Urinary bladder (tissue), 4 donors: ENCODE measurements around the gene PHACTR1. TPM values are rescaled to one million over a fixed set of nuclear protein-coding genes. Genes with fewer than 3 reads are reported as not detected.

Experiments
- DNase-seq: peaks from one replicate; pipeline ENCODE4 v3.0.0-alpha.2; 2015; ENCODE audit errors: extremely low spot score
- H3K27ac ChIP-seq: one replicate; pipeline ENCODE4 v1.5.1; 2013; ENCODE audit warnings: low read depth, mild to moderate bottlenecking, moderate library complexity
- H3K36me3 ChIP-seq: one replicate; pipeline ENCODE4 v1.6.1; 2013; ENCODE audit warnings: mild to moderate bottlenecking, moderate library complexity; ENCODE audit not compliant: insufficient read depth
- H3K4me1 ChIP-seq: one replicate; pipeline ENCODE4 v1.6.1; 2013; ENCODE audit warnings: mild to moderate bottlenecking, moderate library complexity; ENCODE audit not compliant: insufficient read depth
- H3K4me3 ChIP-seq: one replicate; pipeline ENCODE4 v1.5.1; 2013; ENCODE audit warnings: low read depth, low read length
- WGBS: extraction: QIAGEN DNeasy Blood & Tissue Kit; methylation state at CpG from one replicate; pipeline ENCODE4 v1.1.7; 2013; 5-methylcytosine and 5-hydroxymethylcytosine counted together
- polyA plus RNA-seq: library from polyadenylated mRNA; stranded (reverse); fragments of 200-250 nt; gene quantifications from one replicate; pipeline ENCODE4 v1.2.3, GENCODE V29; 2013
- total RNA-seq: library from RNA; depleted of rRNA; stranded (reverse); fragments of >200 nt; gene quantifications from one replicate; pipeline ENCODE4 v1.2.3, GENCODE V29; 2014
- donor health status: healthy with polysubstance abuse.
- donor health status: healthy.

Gene PHACTR1
- total and polyA plus RNA-seq, 2 donors: 3.3 to 4.3 TPM

DNA sequence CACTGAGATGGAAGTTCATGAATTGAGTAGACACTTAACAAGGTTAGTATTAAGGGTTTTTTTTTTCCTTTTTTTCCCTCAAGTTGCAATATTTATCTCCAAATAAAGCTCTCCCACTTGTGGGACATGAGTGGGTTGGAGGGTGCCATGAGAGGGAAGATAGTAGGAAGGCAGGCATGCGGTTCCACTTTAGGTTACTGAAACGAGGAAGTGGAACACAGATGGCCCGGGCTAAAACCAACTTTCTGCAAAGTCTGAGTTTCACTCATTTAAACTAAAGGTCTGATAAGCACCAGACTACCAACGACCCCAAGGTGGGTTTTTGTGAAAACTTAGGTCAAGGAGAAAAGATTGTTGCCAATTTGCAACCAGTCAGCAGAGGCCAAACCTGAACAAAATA is 569.6 kb downstream of the PHACTR1 start:
- Histone ChIP-seq H3K36me3 (no peaks in the 10 kb centered on the region), H3K27ac (no peak overlapping the region), H3K4me3 (no peak overlapping the region), H3K4me1 (no peaks in the 10 kb centered on the region)
- no peak for DNase-seq
- 89% methylated on average over 4 of the region's 4 CpGs for WGBS

DNA sequence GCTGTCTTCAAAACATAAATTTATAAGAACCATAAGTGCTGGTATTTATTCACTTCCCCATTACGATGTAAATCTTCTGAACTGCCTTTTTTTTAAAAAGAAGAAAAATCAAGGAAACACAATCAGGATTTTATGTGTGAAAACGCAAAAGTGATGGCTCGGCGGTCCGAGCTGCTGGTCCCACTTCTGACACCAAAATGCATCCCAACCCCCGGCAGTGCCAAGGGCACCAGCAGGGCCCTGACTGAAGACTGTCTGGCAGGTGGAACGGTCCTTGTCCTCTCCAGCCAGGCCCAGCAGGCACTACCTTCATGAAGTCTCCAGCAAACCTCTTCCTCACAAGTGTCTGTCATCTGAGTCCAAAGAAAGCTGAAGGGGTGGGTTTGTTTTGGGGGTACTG is 570.5 kb downstream of the PHACTR1 start:
- no peak for DNase-seq
- Histone ChIP-seq H3K4me3 (no peak overlapping the region), H3K36me3 (no peaks in the 10 kb centered on the region), H3K4me1 (no peaks in the 10 kb centered on the region), H3K27ac (no peak overlapping the region)
- WGBS: 90% methylated on average over 7 of the region's 7 CpGs

DNA sequence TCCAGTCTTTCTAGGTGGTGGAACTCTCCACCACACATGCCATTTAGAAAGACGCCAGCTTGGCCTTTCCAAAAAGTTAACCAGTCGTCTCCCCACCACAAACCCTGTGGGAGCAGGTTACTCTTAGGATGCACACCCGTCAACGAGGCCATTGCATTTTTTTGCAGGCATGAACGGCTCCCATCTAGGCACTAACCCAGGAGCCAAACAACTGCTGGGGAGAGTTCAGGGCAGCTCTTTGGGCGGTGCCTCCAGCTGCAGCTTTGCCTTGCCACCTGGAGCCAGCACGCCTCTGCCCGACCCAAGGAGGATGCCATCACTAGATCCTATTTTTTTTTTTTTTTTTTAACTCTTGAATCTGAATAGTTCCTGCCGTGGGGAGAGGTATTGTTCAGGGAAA is 571.9 kb downstream of the PHACTR1 start:
- Histone ChIP-seq H3K4me3 (no peak overlapping the region), H3K4me1 (no peaks in the 10 kb centered on the region), H3K36me3 (no peaks in the 10 kb centered on the region), H3K27ac (no peak overlapping the region)
- WGBS: 90% methylated on average over 9 of the region's 9 CpGs
- DNase-seq: no peak

DNA sequence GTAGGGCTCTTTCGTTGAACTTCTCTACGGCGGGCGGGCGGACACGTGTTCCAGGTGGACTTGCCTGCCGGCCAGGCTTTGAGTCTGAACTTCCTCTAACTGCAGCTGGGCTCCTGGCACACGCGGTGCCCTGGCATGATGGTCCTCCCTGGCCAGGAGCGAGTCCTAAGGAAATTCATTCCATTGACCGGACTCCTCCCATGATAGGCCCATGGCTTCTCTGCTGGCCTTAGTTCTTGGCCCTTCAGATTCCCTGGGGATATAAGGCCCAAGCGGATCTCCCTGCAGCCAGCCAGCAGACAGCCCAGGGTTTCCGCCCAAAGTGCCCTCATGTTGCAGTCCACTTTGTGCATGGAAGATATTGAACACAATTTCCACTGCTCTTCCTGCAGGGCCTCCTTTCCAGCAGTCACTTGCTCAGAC is 572.4 kb downstream of the PHACTR1 start:
- H3K36me3 ChIP-seq: peaks cover 3% of the 10 kb centered on the region
- WGBS: 96% methylated on average over 13 of the region's 13 CpGs
- no peak for DNase-seq
- no peak overlapping the region for H3K27ac ChIP-seq
- no peaks in the 10 kb centered on the region for H3K4me1 ChIP-seq
- no peak overlapping the region for H3K4me3 ChIP-seq

DNA sequence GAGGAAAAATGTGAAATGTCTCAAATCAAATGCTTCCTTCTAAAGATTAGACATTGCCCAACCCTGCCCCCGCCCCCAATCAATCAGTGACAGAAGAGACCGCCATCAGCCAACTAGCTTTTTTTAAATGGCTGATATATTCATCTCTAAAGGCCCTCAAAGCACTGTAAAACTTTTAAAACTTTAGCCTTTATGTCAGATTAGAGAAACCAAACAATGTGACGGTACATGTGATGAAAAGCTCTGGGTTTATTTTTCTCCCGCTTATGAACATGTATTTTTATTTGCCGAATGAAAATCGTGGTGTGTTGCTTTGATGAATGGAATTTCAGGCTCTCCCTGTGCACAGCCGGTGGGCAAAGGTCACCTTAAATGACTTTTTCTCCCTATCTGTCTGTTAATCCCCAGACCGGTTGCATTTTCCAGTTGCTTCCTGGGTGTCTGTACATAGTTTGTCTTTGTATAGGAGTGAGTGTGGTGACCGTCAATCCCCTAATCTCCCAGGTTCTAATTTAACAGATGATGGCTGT is 573.3 kb downstream of the PHACTR1 start:
- 66% methylated on average over 9 of the region's 9 CpGs for WGBS
- DNase-seq: no peak
- no peak overlapping the region for H3K27ac ChIP-seq
- H3K36me3 ChIP-seq: peaks cover 4% of the 10 kb centered on the region
- H3K4me1 ChIP-seq: no peaks in the 10 kb centered on the region
- H3K4me3 ChIP-seq: no peak overlapping the region

DNA sequence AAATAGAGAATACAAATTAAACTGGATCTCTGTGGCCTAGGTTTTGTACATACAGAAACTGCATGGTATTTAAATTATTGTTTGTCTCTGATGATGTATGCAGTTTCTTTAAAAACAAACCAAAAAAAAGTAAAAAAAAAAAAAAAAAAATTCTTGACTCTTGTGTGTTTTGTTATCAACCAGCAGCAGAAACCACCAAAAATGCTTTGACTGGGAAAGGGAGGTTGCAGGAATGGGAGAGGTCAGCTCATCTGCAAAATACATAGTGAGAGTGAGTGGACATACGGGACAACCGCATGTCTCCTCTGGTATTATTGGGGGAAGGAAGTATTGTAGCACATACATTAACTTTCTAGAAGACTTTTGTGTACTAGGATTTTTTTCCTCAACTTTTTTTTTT is 573.8 kb downstream of the PHACTR1 start:
- no peak for DNase-seq
- Histone ChIP-seq H3K27ac (no peak overlapping the region), H3K4me3 (no peak overlapping the region), H3K36me3 (peaks cover 4% of the 10 kb centered on the region), H3K4me1 (no peaks in the 10 kb centered on the region)
- WGBS: over 99% methylated on average over 2 of the region's 2 CpGs

DNA sequence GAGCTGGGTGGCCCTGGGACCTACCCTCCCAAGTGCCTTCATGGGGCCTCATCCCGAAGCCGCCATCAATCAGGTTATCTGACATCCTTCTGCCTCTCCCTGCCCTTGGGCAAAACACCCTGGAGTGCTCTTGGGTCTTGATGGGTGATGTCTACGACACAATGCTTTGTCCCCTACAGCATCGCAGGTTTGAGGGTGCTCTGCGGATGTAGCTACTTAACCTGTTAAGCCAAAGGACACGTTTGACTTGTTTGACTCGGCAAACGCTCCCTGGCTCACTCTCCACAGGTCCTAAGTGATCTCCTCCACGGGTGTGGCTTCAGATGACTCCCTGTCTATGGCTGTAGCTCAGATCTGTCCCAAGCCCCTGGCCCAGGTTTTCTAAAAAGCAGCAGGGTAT is 576.2 kb downstream of the PHACTR1 start:
- no peaks in the 10 kb centered on the region for H3K4me1 ChIP-seq
- WGBS: 93% methylated on average over 9 of the region's 9 CpGs
- no peak for DNase-seq
- H3K4me3 ChIP-seq: no peak overlapping the region
- H3K36me3 ChIP-seq: peaks cover 4% of the 10 kb centered on the region
- H3K27ac ChIP-seq: no peak overlapping the region

DNA sequence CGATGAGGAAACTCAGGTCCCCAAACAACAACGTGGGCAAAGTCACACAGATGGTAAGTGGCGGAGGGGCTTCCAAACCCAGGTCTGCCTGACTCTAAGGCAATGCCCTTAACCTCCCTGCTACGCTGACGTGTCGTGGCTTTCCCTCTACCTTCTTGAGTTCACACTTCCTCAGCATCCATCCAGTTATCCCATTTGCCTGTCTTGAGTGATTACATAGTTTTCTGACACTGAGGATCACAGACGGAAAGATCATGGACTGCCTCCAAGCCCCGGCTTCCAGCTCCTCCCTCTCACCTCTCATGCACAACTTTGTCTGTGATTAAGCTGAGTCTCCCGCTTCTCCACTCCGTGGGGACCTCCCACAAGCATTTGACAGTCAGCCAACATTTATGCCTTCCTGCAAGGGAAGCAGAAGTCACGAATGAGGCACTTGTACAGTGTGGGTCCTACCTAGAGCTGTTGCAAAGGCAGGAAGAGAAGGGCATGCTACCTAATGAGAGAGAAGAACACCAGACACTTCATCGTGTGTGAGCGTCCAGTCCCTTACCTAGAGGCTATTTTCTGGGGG is 578.0 kb downstream of the PHACTR1 start:
- 79% methylated on average over 13 of the region's 13 CpGs for WGBS
- Histone ChIP-seq H3K27ac (no peak overlapping the region), H3K36me3 (peaks cover 4% of the 10 kb centered on the region), H3K4me3 (no peak overlapping the region), H3K4me1 (no peaks in the 10 kb centered on the region)
- DNase-seq: no peak

DNA sequence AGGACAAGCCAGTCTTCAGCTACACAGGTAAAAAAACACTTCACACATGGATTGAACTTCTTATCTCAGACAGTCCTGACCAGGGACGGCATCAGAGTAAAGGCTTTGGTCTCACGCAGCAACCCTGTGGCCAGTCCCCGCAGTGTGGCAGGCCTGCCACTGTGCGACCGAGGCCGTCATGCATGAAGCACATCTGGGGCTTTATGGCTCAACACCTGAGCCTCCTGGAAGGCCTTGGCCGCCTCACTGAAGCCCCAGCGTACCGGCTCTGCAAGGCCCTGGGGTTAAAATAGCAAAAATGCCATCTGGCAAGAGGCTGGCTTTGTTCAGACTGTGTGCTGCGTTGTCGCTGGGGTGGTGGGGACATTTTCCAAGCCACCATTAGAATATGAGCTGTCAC is 579.0 kb downstream of the PHACTR1 start:
- 96% methylated on average over 11 of the region's 11 CpGs for WGBS

DNA sequence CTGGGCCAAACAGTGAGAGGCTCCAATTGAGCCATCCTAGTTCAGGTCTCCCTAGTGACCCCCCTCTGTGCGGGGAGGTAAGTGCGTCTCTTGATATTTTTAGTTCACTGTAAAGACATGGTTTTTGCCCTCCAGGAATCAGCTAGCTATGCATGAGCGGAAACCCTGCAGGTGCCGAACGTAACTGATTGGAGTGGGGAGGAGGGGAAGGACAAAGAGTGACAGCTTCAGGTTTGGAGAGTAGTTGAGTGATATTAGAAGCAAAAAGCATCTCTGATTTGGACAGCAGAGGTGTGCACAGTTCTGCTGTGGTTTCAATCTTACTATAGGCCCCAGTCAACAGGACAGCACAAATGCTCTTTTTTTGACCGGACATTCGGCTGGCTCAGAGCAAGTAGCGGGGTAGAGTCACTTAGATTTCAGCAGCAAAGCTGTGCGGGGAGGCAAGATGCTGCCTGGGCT is 580.0 kb downstream of the PHACTR1 start:
- Histone ChIP-seq H3K36me3 (peaks cover 7% of the 10 kb centered on the region), H3K4me3 (no peak overlapping the region), H3K4me1 (no peaks in the 10 kb centered on the region), H3K27ac (no peak overlapping the region)
- 94% methylated on average over 9 of the region's 9 CpGs for WGBS
- DNase-seq: no peak

More for the DNA sequence above, 579.0 kb downstream of the PHACTR1 start:
- no peak overlapping the region for H3K27ac ChIP-seq
- no peaks in the 10 kb centered on the region for H3K4me1 ChIP-seq
- H3K36me3 ChIP-seq: peaks cover 4% of the 10 kb centered on the region
- DNase-seq: no peak
- H3K4me3 ChIP-seq: no peak overlapping the region

DNA sequence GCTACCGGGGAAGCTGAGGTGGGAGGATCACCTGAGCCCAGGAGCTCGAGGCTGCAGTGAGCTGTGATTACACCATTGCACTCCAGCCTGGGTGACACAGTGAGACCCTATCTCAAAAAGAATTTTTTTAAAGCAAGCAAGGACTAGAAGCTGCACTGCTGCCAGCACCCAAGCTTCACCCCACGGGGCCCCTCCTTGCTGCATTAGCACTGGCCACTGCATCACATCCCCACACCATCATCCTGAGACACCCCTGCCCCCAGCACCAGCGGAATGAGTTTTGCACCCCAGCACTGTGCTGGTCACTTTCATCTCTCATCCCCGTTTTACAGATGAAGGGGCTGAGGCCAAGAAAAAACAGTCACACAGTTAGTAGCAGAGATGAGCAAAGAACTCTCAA is 580.8 kb downstream of the PHACTR1 start:
- Histone ChIP-seq H3K36me3 (peaks cover 7% of the 10 kb centered on the region), H3K27ac (no peak overlapping the region), H3K4me1 (no peaks in the 10 kb centered on the region), H3K4me3 (no peak overlapping the region)
- no peak for DNase-seq
- WGBS: 97% methylated on average over 5 of the region's 5 CpGs

DNA sequence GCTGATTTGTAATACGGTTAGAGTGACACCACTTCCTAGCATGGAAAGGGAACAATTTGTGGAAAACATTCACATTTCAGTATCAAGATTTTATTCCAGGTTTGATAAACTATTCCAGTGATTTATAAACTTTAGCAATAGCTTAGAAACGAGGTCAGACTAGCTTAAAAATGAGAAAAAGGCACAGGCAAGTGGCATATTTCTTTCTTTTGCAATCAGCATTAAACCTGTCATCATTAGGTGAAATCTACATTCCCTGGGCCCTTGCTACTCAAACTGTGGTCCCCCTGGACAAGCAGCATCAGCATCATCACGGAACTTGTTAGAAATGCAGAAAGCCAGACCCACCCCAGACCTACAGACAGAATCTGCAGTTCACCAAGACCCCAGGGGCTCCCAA is 581.9 kb downstream of the PHACTR1 start:
- H3K27ac ChIP-seq: no peak overlapping the region
- H3K4me3 ChIP-seq: no peak overlapping the region
- no peaks in the 10 kb centered on the region for H3K4me1 ChIP-seq
- WGBS: 92% methylated on average over 3 of the region's 3 CpGs
- no peak for DNase-seq
- peaks cover 7% of the 10 kb centered on the region for H3K36me3 ChIP-seq

DNA sequence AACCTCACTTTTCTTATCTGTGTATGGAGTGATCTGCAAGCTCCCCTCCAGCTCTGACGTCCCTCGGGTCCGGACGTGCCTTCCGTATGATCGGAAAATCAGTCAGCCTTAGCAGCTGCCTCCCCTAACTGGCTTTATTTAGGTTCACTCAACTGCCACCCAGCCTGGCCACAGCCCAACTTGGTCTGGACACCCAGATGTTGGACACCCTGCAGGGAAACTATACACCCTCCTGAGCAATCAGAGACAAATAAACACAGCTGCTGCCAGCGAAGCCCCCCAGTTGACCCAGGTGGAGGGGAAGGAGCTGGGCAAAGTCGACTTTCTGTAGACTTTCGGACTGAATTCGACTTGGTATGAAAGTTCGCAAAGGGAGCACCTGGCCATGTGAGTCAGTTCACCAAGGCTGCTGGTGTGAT is 582.8 kb downstream of the PHACTR1 start:
- H3K4me1 ChIP-seq: no peaks in the 10 kb centered on the region
- WGBS: 94% methylated on average over 11 of the region's 11 CpGs
- no peak for DNase-seq
- H3K27ac ChIP-seq: no peak overlapping the region
- no peak overlapping the region for H3K4me3 ChIP-seq
- peaks cover 3% of the 10 kb centered on the region for H3K36me3 ChIP-seq

DNA sequence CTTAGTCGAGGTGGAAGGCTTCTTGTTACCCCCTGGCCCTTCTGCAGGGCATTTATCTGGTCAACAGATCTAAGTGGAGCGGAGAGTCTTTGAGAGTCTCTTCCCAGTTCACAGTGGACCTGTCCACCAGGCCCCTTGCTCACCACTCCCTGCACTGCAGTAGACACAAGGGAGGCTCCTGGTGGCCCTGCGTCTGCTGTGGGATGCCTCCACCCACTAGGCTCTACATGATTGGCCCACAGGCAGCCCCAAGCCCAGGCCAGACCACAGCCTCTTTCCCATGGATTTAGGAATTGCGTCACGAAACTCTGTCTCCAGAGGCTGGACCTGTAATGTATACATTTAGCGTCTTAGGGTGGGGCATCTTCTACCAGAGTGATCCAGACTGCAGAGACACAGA is 583.4 kb downstream of the PHACTR1 start:
- H3K4me1 ChIP-seq: no peaks in the 10 kb centered on the region
- no peak overlapping the region for H3K27ac ChIP-seq
- DNase-seq: no peak
- WGBS: 77% methylated on average over 6 of the region's 6 CpGs
- peaks cover 4% of the 10 kb centered on the region for H3K36me3 ChIP-seq
- no peak overlapping the region for H3K4me3 ChIP-seq
